22Rv1 (cell line): ENCODE results near the gene PUS7L.

ENCODE experiments used
- H3K27ac ChIP-seq: fragments of 450-650 bp; 2 replicates; pipeline ENCODE4 v1.5.1; 2017
- ZFX ChIP-seq: fragments of 450-650 bp; IDR thresholded peaks from 2 replicates; pipeline ENCODE4 v1.6.1; 2017; ENCODE audit warnings: antibody characterized with exemption, borderline replicate concordance
- TF ChIP-seq, protein P1 (sequence below): fragments of 450-650 bp; IDR thresholded peaks from 2 replicates; pipeline ENCODE4 v1.5.1; 2017; ENCODE audit warnings: mild to moderate bottlenecking

The PUS7L gene

DNA sequence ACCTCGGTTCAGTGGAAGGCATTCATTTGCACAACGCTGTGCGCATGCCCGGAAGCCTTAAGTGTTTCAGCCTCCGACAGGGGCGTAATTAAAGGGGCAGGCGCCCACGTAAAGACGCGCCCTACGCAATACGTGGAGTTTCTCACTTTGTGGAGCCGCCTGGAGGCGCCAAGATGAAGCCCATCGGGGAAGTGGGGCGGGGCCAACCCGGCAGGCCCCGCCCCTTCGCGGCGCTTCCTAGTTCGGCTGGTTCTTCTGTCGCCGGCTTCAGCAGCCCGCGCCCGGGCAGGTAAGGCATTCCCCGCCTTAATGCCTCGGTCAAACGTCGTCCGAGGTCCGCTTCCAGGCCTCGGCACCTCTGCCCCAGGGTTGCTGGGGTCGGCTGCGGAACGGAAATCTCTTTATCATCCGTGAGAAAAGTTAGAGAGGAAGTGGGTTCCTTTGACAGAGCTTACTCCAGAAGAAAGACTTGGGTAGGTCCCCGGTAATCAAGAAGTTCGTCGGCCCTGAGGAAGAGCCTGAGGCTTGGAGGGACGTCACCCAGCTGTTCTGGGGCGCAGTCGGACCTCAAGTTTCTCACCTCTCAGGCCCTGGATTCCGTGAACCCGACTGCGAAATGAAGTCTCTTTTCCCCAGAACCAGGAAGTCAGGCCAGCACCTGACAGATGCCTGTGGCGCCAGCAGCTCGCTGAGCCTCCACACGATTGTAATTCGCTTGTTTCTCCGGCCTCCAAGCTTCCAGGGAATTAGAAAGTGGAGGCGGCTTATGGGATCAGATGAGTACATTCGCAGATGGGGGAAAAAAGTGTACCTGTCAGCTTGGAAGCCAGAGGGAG lies at the start of gene PUS7L, which contains the start of gene IRAK4:
Gene PUS7L, minus strand, starts transcription at position 63 of the 836 bp plus-strand sequence. CDS start 3,545 bp downstream, outside the sequence.
Gene IRAK4, plus strand, starts transcription at position 224 of the 836 bp plus-strand sequence. CDS start 9,161 bp downstream, outside the sequence.
- TF ChIP-seq, protein P1, sequence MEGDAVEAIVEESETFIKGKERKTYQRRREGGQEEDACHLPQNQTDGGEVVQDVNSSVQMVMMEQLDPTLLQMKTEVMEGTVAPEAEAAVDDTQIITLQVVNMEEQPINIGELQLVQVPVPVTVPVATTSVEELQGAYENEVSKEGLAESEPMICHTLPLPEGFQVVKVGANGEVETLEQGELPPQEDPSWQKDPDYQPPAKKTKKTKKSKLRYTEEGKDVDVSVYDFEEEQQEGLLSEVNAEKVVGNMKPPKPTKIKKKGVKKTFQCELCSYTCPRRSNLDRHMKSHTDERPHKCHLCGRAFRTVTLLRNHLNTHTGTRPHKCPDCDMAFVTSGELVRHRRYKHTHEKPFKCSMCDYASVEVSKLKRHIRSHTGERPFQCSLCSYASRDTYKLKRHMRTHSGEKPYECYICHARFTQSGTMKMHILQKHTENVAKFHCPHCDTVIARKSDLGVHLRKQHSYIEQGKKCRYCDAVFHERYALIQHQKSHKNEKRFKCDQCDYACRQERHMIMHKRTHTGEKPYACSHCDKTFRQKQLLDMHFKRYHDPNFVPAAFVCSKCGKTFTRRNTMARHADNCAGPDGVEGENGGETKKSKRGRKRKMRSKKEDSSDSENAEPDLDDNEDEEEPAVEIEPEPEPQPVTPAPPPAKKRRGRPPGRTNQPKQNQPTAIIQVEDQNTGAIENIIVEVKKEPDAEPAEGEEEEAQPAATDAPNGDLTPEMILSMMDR = peak; percentile 50
- TF ChIP-seq ZFX = no peak
- peak within 1 kb of the TSS; percentile 88 for H3K27ac ChIP-seq

GRCh38 chr12:43807386-43807785 lies 48.8 kb upstream of the PUS7L start:
- H3K27ac ChIP-seq = no peak overlapping the region
- TF ChIP-seq ZFX = no peak
- TF ChIP-seq, protein P1 = no peak

DNA sequence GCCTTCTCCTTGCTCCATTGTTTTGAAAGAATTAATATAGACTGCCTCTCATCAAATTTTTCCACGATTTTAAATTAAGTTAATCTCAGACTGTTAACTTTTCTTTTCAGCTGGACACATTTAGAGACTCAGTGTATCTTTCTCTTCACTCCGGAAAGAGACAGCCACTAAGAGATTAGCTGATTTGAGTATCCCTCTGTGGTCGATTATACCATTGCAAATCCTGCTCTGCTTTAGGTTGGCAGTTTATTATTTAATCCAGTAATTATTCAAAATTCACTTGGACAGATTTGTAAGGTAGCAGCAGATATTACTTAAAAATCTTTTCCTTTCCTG lies 48.1 kb upstream of the PUS7L start:
- H3K27ac ChIP-seq = peak overlapping the region; percentile 67
- TF ChIP-seq, protein P1 = no peak

- H3K27ac ChIP-seq = peak within 1 kb of the TSS; percentile 67
- TF ChIP-seq, protein P1 = peak; percentile 56
- TF ChIP-seq ZFX = no peak
These were observed 47.5 kb upstream of the PUS7L start, which contains the start of gene TWF1 for GRCh38 chr12:43805860-43806736. TSS of gene TWF1 (minus strand) at chr12:43806317. CDS start at chr12:43806245, 72 bp downstream.

GRCh38 chr12:43805149-43805859 lies 46.7 kb upstream of the PUS7L start:
- TF ChIP-seq, protein P1 = no peak
- no peak for TF ChIP-seq ZFX
- peak overlapping the region; percentile 67 for H3K27ac ChIP-seq

GRCh38 chr12:43797561-43798217 lies 39.1 kb upstream of the PUS7L start:
- TF ChIP-seq ZFX = no peak
- TF ChIP-seq, protein P1 = no peak
- peak overlapping the region; percentile 41 for H3K27ac ChIP-seq
